Cerebellar nuclear complex (tissue), 1 donor: Measurements from ENCODE around the gene IL19.
"Not testable (repeated sequence)": the region's sequence is repeated elsewhere in the genome, so short reads cannot be mapped to it uniquely, and the experiment has no call there.

ENCODE experiments used
- DNase-seq, 2 experiments: peaks; one replicate each; lab custom pipeline; 2025; lab: John Stamatoyannopoulos, UW

IL19 gene

GRCh38 chr1:206741142-206741701, 29.4 kb upstream of the IL19 start:
- no peak for DNase-seq

GRCh38 chr1:206742719-206743383, 27.7 kb upstream of the IL19 start:
- DNase-seq = no peak

GRCh38 chr1:206744683-206745082, 25.9 kb upstream of the IL19 start:
- no peak for DNase-seq

GRCh38 chr1:206745301-206745700, 25.3 kb upstream of the IL19 start:
- DNase-seq = no peak

- no peak for DNase-seq
Observed at GRCh38 chr1:206748348-206749030, 22.1 kb upstream of the IL19 start.

- no peak for DNase-seq
Observed at GRCh38 chr1:206751891-206752290, 18.7 kb upstream of the IL19 start.

- DNase-seq = no peak
Observed at GRCh38 chr1:206752481-206752880, 18.1 kb upstream of the IL19 start.

GRCh38 chr1:206753141-206753540, 17.4 kb upstream of the IL19 start:
- no peak for DNase-seq

- DNase-seq = no peak
Observed at GRCh38 chr1:206754011-206754410, 16.6 kb upstream of the IL19 start.

GRCh38 chr1:206757524-206758266, 12.9 kb upstream of the IL19 start:
- DNase-seq = no peak

- DNase-seq = no peak
Observed at GRCh38 chr1:206760590-206760989, 10.0 kb upstream of the IL19 start.

- no peak for DNase-seq
Observed at GRCh38 chr1:206761159-206761768, 9.3 kb upstream of the IL19 start.

GRCh38 chr1:206762741-206763364, 7.7 kb upstream of the IL19 start:
- not testable (repeated sequence) for DNase-seq

- not testable (repeated sequence) for DNase-seq
Observed at GRCh38 chr1:206765771-206766170, 4.8 kb upstream of the IL19 start.

GRCh38 chr1:206766251-206766856, 4.2 kb upstream of the IL19 start:
- no peak for DNase-seq

- DNase-seq = no peak
Observed at GRCh38 chr1:206768472-206769303, 1.9 kb upstream of the IL19 start.

- no peak for DNase-seq
Observed at GRCh38 chr1:206769304-206769731, 1.3 kb upstream of the IL19 start.

- DNase-seq = no peak
Observed at GRCh38 chr1:206771338-206771692, 742 bp downstream of the IL19 start.

GRCh38 chr1:206772243-206772937, 1.8 kb downstream of the IL19 start, which contains the start of gene IL10:
Gene IL10, minus strand, starts transcription at chr1:206772494. Its CDS starts 59 bp downstream, at chr1:206772435.
- DNase-seq = no peak

- DNase-seq = no peak
Observed at GRCh38 chr1:206774093-206774492, 3.5 kb downstream of the IL19 start.
